Fibroblast of skin of scalp (primary cell): Measurements from ENCODE around the gene ODAD2.

ENCODE experiments used
- DNase-seq: peaks from one replicate; pipeline ENCODE4 v3.0.0-alpha.2; 2013

Gene ODAD2

GRCh38 chr10:27838901-27839300 is 160.0 kb downstream of the ODAD2 start:
- no peak for DNase-seq

- DNase-seq, result peak; percentile 12
Observed at GRCh38 chr10:27838361-27838760, 160.5 kb downstream of the ODAD2 start.

GRCh38 chr10:27834476-27834875 is 164.4 kb downstream of the ODAD2 start:
- no peak for DNase-seq

GRCh38 chr10:27833792-27834191 is 165.1 kb downstream of the ODAD2 start:
- DNase-seq, result no peak

GRCh38 chr10:27832826-27833225 is 166.1 kb downstream of the ODAD2 start:
- no peak for DNase-seq

GRCh38 chr10:27826369-27826768 is 172.5 kb downstream of the ODAD2 start:
- DNase-seq, result no peak

GRCh38 chr10:27822301-27822700 is 176.6 kb downstream of the ODAD2 start:
- DNase-seq, result peak; percentile 74

- no peak for DNase-seq
Observed at GRCh38 chr10:27820637-27821036, 178.2 kb downstream of the ODAD2 start.

- peak; percentile 19 for DNase-seq
Observed at GRCh38 chr10:27819781-27820531, 178.9 kb downstream of the ODAD2 start.

- no peak for DNase-seq
Observed at GRCh38 chr10:27816320-27816719, 182.6 kb downstream of the ODAD2 start.

- DNase-seq, result no peak
Observed at GRCh38 chr10:27815846-27816245, 183.0 kb downstream of the ODAD2 start.

- DNase-seq, result no peak
Observed at GRCh38 chr10:27815261-27815660, 183.6 kb downstream of the ODAD2 start.

GRCh38 chr10:27805180-27805579 is 193.7 kb downstream of the ODAD2 start:
- DNase-seq, result no peak

GRCh38 chr10:27804136-27804535 is 194.7 kb downstream of the ODAD2 start:
- no peak for DNase-seq

- no peak for DNase-seq
Observed at GRCh38 chr10:27801171-27801785, 197.6 kb downstream of the ODAD2 start.

- DNase-seq, result no peak
Observed at GRCh38 chr10:27799046-27799445, 199.8 kb downstream of the ODAD2 start.

GRCh38 chr10:27794157-27794556 is 204.7 kb downstream of the ODAD2 start:
- DNase-seq, result peak; percentile 35

- peak; percentile 17 for DNase-seq
Observed at GRCh38 chr10:27792216-27792615, 206.7 kb downstream of the ODAD2 start.

- no peak for DNase-seq
Observed at GRCh38 chr10:27784272-27784671, 214.6 kb downstream of the ODAD2 start.

GRCh38 chr10:27783660-27784059 is 215.2 kb downstream of the ODAD2 start:
- peak; percentile 62 for DNase-seq

- DNase-seq, result peak; percentile 16
Observed at GRCh38 chr10:27779462-27780015, 219.3 kb downstream of the ODAD2 start.

GRCh38 chr10:27774831-27775230 is 224.0 kb downstream of the ODAD2 start:
- peak; percentile 15 for DNase-seq

GRCh38 chr10:27771231-27771630 is 227.6 kb downstream of the ODAD2 start:
- DNase-seq, result no peak

GRCh38 chr10:27770181-27770580 is 228.7 kb downstream of the ODAD2 start:
- DNase-seq, result no peak
